GM21786 (cell line): ENCODE measurements around the gene MLXIP.
"Not testable (repeated sequence)": the region's sequence is repeated elsewhere in the genome, so short reads cannot be mapped to it uniquely, and the experiment has no call there.

Experiments used
- ATAC-seq: cut with Tn5 transposase; IDR thresholded peaks from one replicate; pipeline ENCODE4 v1.9.1; 2021; ENCODE audit not compliant: unreplicated experiment

The MLXIP gene

GRCh38 chr12:122145505-122146330 is 67.2 kb downstream of the MLXIP start:
- ATAC-seq: no peak

GRCh38 chr12:122147514-122148290 is 69.1 kb downstream of the MLXIP start:
- ATAC-seq: no peak

- ATAC-seq: no peak
Observed at GRCh38 chr12:122148657-122149056, 70.1 kb downstream of the MLXIP start.

GRCh38 chr12:122150127-122150681 is 71.6 kb downstream of the MLXIP start:
- no peak for ATAC-seq

- no peak for ATAC-seq
Observed at GRCh38 chr12:122152754-122153153, 74.2 kb downstream of the MLXIP start.

- ATAC-seq: no peak
Observed at GRCh38 chr12:122155705-122156104, 77.1 kb downstream of the MLXIP start.

- ATAC-seq: no peak
Observed at GRCh38 chr12:122158700-122159285, 80.2 kb downstream of the MLXIP start.

- ATAC-seq: no peak
Observed at GRCh38 chr12:122159882-122160281, 81.3 kb downstream of the MLXIP start.

GRCh38 chr12:122160761-122161160 is 82.2 kb downstream of the MLXIP start:
- ATAC-seq: no peak

- no peak for ATAC-seq
Observed at GRCh38 chr12:122161682-122162081, 83.1 kb downstream of the MLXIP start.

- ATAC-seq: no peak
Observed at GRCh38 chr12:122162976-122163375, 84.4 kb downstream of the MLXIP start.

GRCh38 chr12:122166422-122167349 is 88.1 kb downstream of the MLXIP start:
- no peak for ATAC-seq

- no peak for ATAC-seq
Observed at GRCh38 chr12:122167356-122167925, 88.9 kb downstream of the MLXIP start.

- ATAC-seq: no peak
Observed at GRCh38 chr12:122168492-122168891, 89.9 kb downstream of the MLXIP start.

GRCh38 chr12:122171399-122171798 is 92.8 kb downstream of the MLXIP start:
- ATAC-seq: no peak

GRCh38 chr12:122172262-122172939 is 93.8 kb downstream of the MLXIP start:
- ATAC-seq: no peak

- no peak for ATAC-seq
Observed at GRCh38 chr12:122174155-122174845, 95.7 kb downstream of the MLXIP start, which contains the start of gene IL31. Gene IL31 (minus strand): TSS chr12:122174221. CDS start chr12:122174172, 49 bp downstream.

GRCh38 chr12:122176473-122176872 is 97.9 kb downstream of the MLXIP start:
- not testable (repeated sequence) for ATAC-seq
